Stimulated activated CD8-positive, alpha-beta memory T cell treated with anti-CD3 and anti-CD28 coated beads, Interleukin-7, amount 100 ng/mL, for 24 hours (primary cell): ENCODE results near the gene EEF1A2.
"Not testable (repeated sequence)": the region's sequence is repeated elsewhere in the genome, so short reads cannot be mapped to it uniquely, and the experiment has no call there.

Source experiments
- DNase-seq: peaks from one replicate; pipeline ENCODE4 v3.0.0-alpha.2; 2020; ENCODE audit warnings: low read depth

EEF1A2 gene

GRCh38 chr20:63520504-63520933, 21.6 kb upstream of the EEF1A2 start, which contains the start of gene PPDPF:
Gene PPDPF (plus strand): TSS chr20:63520765. CDS start chr20:63521309, 544 bp downstream.
- peak; percentile 58 for DNase-seq

- DNase-seq: no peak
Observed at GRCh38 chr20:63519668-63520503, 21.0 kb upstream of the EEF1A2 start.

- no peak for DNase-seq
Observed at GRCh38 chr20:63518946-63519667, 20.2 kb upstream of the EEF1A2 start.

- DNase-seq: no peak
Observed at GRCh38 chr20:63518351-63518861, 19.5 kb upstream of the EEF1A2 start.

- DNase-seq: no peak
Observed at GRCh38 chr20:63517376-63518309, 18.8 kb upstream of the EEF1A2 start.

- not testable (repeated sequence) for DNase-seq
Observed at GRCh38 chr20:63514520-63514919, 15.6 kb upstream of the EEF1A2 start.

GRCh38 chr20:63513207-63513606, 14.3 kb upstream of the EEF1A2 start:
- DNase-seq: no peak

GRCh38 chr20:63509088-63509564, 10.2 kb upstream of the EEF1A2 start:
- no peak for DNase-seq

GRCh38 chr20:63508072-63508768, 9.3 kb upstream of the EEF1A2 start:
- DNase-seq: no peak

- DNase-seq: no peak
Observed at GRCh38 chr20:63507083-63507743, 8.3 kb upstream of the EEF1A2 start.

GRCh38 chr20:63505723-63506122, 6.8 kb upstream of the EEF1A2 start:
- DNase-seq: no peak

- no peak for DNase-seq
Observed at GRCh38 chr20:63505281-63505680, 6.4 kb upstream of the EEF1A2 start.

GRCh38 chr20:63504642-63505041, 5.8 kb upstream of the EEF1A2 start:
- DNase-seq: no peak

- DNase-seq: no peak
Observed at GRCh38 chr20:63503524-63503923, 4.6 kb upstream of the EEF1A2 start.

GRCh38 chr20:63502671-63503172, 3.8 kb upstream of the EEF1A2 start:
- no peak for DNase-seq

- DNase-seq: no peak
Observed at GRCh38 chr20:63501818-63502670, 3.2 kb upstream of the EEF1A2 start.

GRCh38 chr20:63500902-63501817, 2.3 kb upstream of the EEF1A2 start:
- no peak for DNase-seq
